ENCODE data around the gene GRIK3.

The GRIK3 gene

GRCh38 chr1:36803868-36804570 lies 230.3 kb downstream of the GRIK3 start:
- TF ChIP-seq ZFX (IDR thresholded peaks at IDR 0.05): no peak
- H3K27ac ChIP-seq: no peak overlapping the region

GRCh38 chr1:36802018-36802417 lies 232.3 kb downstream of the GRIK3 start:
- TF ChIP-seq CTCF (conservative IDR thresholded peaks at IDR 0.05) (no peak), ZFX (IDR thresholded peaks at IDR 0.05) (no peak)
- H3K27ac ChIP-seq: no peak overlapping the region

GRCh38 chr1:36797761-36798160 lies 236.6 kb downstream of the GRIK3 start:
- H3K27ac ChIP-seq: no peak overlapping the region
- TF ChIP-seq CTCF (conservative IDR thresholded peaks at IDR 0.05): no peak
- no peak for TF ChIP-seq ZFX (IDR thresholded peaks at IDR 0.05)

- TF ChIP-seq CTCF (conservative IDR thresholded peaks at IDR 0.05) (no peak), ZFX (IDR thresholded peaks at IDR 0.05) (no peak)
- H3K27ac ChIP-seq: no peak overlapping the region
Measured at GRCh38 chr1:36796733-36797132, 237.6 kb downstream of the GRIK3 start.

- TF ChIP-seq ZFX (IDR thresholded peaks at IDR 0.05) (no peak), CTCF (conservative IDR thresholded peaks at IDR 0.05) (no peak)
- H3K27ac ChIP-seq: no peak overlapping the region
Measured at GRCh38 chr1:36796106-36796590, 238.2 kb downstream of the GRIK3 start.

GRCh38 chr1:36794460-36794859 lies 239.9 kb downstream of the GRIK3 start:
- no peak overlapping the region for H3K27ac ChIP-seq
- no peak for TF ChIP-seq CTCF (conservative IDR thresholded peaks at IDR 0.05)
- no peak for TF ChIP-seq ZFX (IDR thresholded peaks at IDR 0.05)

- no peak overlapping the region for H3K27ac ChIP-seq
- no peak for TF ChIP-seq CTCF (conservative IDR thresholded peaks at IDR 0.05)
- TF ChIP-seq ZFX (IDR thresholded peaks at IDR 0.05): no peak
Measured at GRCh38 chr1:36793452-36793851, 240.9 kb downstream of the GRIK3 start.

- no peak overlapping the region for H3K27ac ChIP-seq
- TF ChIP-seq CTCF (conservative IDR thresholded peaks at IDR 0.05): no peak
- TF ChIP-seq ZFX (IDR thresholded peaks at IDR 0.05): no peak
Measured at GRCh38 chr1:36792292-36792691, 242.0 kb downstream of the GRIK3 start.
